ENCODE data around the gene ATP2A1. TPM values are rescaled to one million over a fixed set of nuclear protein-coding genes. Genes with fewer than 3 reads are reported as not detected.

Gene ATP2A1
- total and polyA plus RNA-seq, 12 donors = 0.05 to 1.2 (median 0.88) TPM; not detected in 1

GRCh38 chr16:28875134-28876018 lies 2.9 kb upstream of the ATP2A1 start:
- Histone ChIP-seq H3K9me3 (replicated peaks in 1 of 3) (no peaks in the 10 kb centered on the region), H3K27me3 (no peaks in the 10 kb centered on the region), H3K36me3 (replicated peaks in 1 of 2) (peaks cover 0 to 24% of the 10 kb centered on the region in 2 donors), H3K4me1 (replicated peaks in 1 of 2) (peaks cover 9 to 10% of the 10 kb centered on the region in 2 donors), H3K4me3 (no peak overlapping the region), H3K27ac (no peak overlapping the region)
- 56 to 61% (median 59%) methylated on average over 10 to 13 of the region's 13 CpGs for WGBS, 4 donors
- intact Hi-C loops (cut with DNase I) = loop anchor here in 1 of 2 donors (5.0 kb wide), 1 partner anchor 62 kb away; no protein-coding TSS in a partner anchor
- no peak for DNase-seq
- TF ChIP-seq CTCF (IDR thresholded peaks at IDR 0.05) (no peak), POLR2A (IDR thresholded peaks at IDR 0.05) (no peak)

DNA sequence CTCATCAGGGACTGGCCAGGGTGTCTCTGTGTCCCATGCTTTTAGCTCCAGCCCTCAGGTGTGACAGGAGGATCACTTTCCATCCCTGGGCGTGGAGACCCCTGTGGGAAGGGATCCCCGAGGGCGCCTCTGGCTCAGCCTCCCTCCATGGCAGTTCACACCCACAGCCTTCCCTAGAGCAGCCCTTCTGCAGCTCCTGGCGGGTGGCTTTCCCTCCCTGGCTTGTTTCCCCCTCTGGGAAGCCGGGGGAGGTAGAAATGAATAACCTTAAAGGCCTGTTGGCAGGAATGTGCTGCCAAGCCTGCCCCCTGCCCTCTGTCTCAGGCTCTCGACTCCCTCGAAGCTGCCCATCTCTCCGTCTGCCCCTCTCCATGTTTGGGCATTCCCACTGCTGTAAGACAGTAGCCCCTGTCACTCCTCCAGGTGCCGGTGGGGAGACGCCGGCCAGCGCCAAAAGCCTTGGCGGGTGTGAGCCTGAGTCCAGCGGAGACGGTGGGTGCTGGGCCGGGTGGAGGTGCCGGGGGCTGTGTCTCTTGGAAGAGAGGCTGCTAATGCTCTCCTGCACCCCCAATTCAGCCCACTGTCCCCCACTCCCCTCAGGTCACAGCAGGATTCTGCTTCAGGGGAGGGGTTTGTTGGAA lies 2.1 kb upstream of the ATP2A1 start:
- Histone ChIP-seq H3K27ac (no peak overlapping the region), H3K9me3 (replicated peaks in 1 of 3) (no peaks in the 10 kb centered on the region), H3K27me3 (no peaks in the 10 kb centered on the region), H3K36me3 (replicated peaks in 1 of 2) (peaks cover 0 to 16% of the 10 kb centered on the region in 2 donors), H3K4me3 (no peak overlapping the region), H3K4me1 (replicated peaks in 1 of 2) (peaks cover 9 to 11% of the 10 kb centered on the region in 2 donors)
- intact Hi-C loops (cut with DNase I) = loop anchor here in 1 of 2 donors (5.0 kb wide), 1 partner anchor 61 kb away; no protein-coding TSS in a partner anchor
- no peak for TF ChIP-seq POLR2A (IDR thresholded peaks at IDR 0.05)
- TF ChIP-seq CTCF (IDR thresholded peaks at IDR 0.05) = no peak
- no peak for DNase-seq
- 59 to 81% (median 70%) methylated on average over 8 to 17 of the region's 17 CpGs for WGBS, 4 donors

DNA sequence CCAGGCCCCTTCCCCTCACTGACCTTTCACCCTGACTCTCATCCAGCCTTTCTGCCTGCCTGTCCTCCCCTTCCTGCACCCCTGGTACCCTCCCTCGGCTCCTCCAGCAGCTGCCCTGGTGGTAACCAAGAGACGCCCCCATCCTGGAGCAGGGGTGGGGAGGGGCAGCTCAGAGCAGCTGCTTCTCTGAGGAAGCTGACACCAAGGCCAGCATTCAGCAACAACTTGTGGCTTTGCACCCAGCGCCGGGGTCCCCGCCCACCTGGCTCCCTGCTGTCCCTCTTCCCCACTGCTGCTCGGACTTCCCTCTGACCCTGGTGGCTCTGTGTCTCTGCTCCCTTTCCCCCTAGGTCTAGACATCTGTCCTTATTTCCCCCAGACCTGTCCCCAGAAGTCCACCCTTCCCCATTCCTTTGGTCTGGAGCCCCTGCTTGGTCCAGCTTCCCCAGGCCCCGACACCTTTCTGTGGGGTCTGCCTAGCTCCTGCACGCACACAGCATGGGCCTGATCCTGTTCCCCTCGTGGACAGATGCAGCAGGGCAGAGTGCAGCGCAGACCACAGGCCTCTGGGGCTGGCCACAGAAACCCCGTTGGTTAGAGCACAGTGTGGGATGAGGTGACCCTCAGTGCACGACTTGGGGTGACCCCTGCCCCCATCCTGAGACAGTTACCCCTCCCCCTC lies 1.2 kb upstream of the ATP2A1 start:
- no peaks in the 10 kb centered on the region for H3K9me3 ChIP-seq (replicated peaks in 1 of 3)
- H3K4me1 ChIP-seq (replicated peaks in 1 of 2) = peaks cover 9 to 11% of the 10 kb centered on the region in 2 donors
- WGBS, 4 donors = 52 to 57% (median 56%) methylated on average over 10 to 12 of the region's 12 CpGs
- no peaks in the 10 kb centered on the region for H3K27me3 ChIP-seq
- no peak overlapping the region for H3K27ac ChIP-seq
- no peak for DNase-seq
- peaks cover 0 to 8% of the 10 kb centered on the region in 2 donors for H3K36me3 ChIP-seq (replicated peaks in 1 of 2)
- TF ChIP-seq CTCF (IDR thresholded peaks at IDR 0.05) = no peak
- no peak for TF ChIP-seq POLR2A (IDR thresholded peaks at IDR 0.05)
- H3K4me3 ChIP-seq = no peak overlapping the region
- intact Hi-C loops (cut with DNase I) = loop anchor here in 1 of 2 donors (5.0 kb wide), 1 partner anchor 60 kb away; no protein-coding TSS in a partner anchor

DNA sequence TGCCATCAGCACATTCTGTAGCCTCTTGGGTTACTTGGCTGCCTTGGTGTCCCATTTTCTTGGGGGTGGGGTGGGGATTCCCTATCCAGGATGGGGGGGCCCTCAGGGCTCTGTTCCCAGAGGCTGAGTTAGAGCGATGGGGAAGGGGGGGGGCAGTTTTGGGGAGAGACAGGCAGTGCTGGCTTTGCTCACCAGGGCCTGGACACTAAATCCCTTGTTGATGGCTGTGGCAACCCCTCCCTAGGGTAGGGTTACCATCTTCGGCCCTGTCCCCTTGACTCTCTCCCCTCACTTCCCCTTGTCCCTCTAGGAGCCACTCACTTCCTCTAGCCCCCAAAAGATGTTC lies 660 bp upstream of the ATP2A1 start:
- 46 to 63% (median 54%) methylated on average over 2 of the region's 2 CpGs; no CpG with 5 or more reads in 1 of the 4 donors for WGBS, 4 donors

More for the DNA sequence above, 660 bp upstream of the ATP2A1 start:
- DNase-seq = no peak
- Histone ChIP-seq H3K4me3 (no peak overlapping the region), H3K9me3 (replicated peaks in 1 of 3) (no peaks in the 10 kb centered on the region), H3K36me3 (replicated peaks in 1 of 2) (peaks cover 0 to 3% of the 10 kb centered on the region in 2 donors), H3K27ac (no peak overlapping the region), H3K27me3 (no peaks in the 10 kb centered on the region), H3K4me1 (replicated peaks in 1 of 2) (peaks cover 9 to 11% of the 10 kb centered on the region in 2 donors)
- intact Hi-C loops (cut with DNase I) = loop anchor here in 1 of 2 donors (5.0 kb wide), 1 partner anchor 60 kb away; no protein-coding TSS in a partner anchor
- no peak for TF ChIP-seq POLR2A (IDR thresholded peaks at IDR 0.05)
- TF ChIP-seq CTCF (IDR thresholded peaks at IDR 0.05) = no peak

Measured in adrenal gland (tissue), 12 donors.